Choroid plexus epithelial cell (primary cell): Measurements from ENCODE around the gene SPINK4.

Experiments
- DNase-seq: peaks from one replicate; pipeline ENCODE4 v3.0.0-alpha.2; 2010; ENCODE audit warnings: low read depth
- H3K4me3 ChIP-seq: 2 replicates; pipeline ENCODE4 v1.5.1; 2011; ENCODE audit warnings: low read depth, mild to moderate bottlenecking, control low read depth, low read length, moderate library complexity
- CTCF ChIP-seq: conservative IDR thresholded peaks from 2 replicates; pipeline ENCODE4 v1.5.1; 2011; ENCODE audit warnings: low read depth, mild to moderate bottlenecking, control low read depth, inconsistent platforms, low read length, moderate library complexity

The SPINK4 gene

DNA sequence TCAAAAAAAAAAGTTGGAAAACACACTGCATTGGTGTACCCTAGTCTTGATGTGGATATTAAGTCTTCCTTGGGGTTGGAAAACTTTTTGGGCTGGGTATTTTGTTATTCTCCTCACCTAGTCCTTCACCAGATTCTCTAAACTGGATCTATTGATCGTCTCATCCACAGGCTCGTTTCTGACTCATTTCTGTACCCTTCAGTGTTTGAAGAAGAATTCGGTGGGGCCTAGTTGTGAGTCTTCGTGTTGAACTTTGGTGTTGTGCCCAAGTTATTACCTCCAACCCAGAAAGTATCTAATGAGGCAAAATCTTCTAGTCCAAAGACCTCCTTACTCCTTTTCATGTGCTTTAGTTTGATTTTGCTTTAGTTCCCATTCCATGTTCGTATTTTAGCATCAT, 51.9 kb downstream of the SPINK4 start:
- DNase-seq: no peak
- TF ChIP-seq CTCF: no peak
- H3K4me3 ChIP-seq: no peak overlapping the region

DNA sequence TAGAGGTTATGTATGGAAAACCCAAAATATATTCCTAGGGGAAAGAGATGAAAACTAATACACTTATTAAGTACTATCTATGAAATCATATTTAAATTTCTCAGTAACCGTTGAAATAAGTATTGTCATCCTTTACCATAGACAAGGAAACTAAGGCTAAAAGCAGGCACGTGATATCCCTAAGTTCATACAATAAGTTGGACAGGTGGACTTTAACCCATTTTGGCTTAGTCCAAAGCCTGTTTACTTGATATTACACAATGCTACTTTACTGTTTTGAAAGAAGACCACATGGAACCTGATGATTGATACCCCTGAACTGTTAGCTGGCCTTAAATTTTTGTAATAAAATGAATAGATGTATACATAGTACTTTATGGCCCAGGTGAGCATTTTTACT, 53.8 kb downstream of the SPINK4 start:
- no peak overlapping the region for H3K4me3 ChIP-seq
- DNase-seq: no peak
- TF ChIP-seq CTCF: no peak

DNA sequence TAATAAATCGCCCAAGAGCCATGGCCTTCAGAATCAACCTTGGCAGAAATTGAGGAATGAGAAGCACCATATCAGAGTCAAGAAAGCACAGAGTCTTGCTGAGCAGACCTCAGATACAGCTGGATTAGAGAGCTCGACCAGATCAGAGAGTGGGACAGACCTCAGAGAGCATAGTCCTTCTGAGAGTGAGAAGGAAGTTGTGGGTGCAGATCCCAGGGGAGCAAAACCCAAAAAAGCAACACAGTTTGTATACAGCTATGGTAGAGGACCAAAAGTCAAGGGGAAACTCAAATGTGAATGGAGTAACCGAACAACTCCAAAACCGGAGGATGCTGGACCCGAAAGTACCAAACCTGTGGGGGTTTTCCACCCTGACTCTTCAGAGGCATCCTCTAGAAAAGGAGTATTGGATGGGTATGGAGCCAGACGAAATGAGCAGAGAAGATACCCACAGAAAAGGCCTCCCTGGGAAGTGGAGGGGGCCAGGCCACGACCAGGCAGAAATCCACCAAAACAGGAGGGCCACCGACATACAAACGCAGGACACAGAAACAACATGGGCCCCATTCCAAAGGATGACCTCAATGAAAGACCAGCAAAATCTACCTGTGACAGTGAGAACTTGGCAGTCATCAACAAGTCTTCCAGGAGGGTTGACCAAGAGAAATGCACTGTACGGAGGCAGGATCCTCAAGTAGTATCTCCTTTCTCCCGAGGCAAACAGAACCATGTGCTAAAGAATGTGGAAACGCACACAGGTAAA, 54.9 kb downstream of the SPINK4 start:
- H3K4me3 ChIP-seq: no peak overlapping the region
- no peak for TF ChIP-seq CTCF
- DNase-seq: no peak

GRCh38 chr9:33295571-33295970, 55.6 kb downstream of the SPINK4 start:
- H3K4me3 ChIP-seq: no peak overlapping the region
- no peak for DNase-seq
- TF ChIP-seq CTCF: no peak

DNA sequence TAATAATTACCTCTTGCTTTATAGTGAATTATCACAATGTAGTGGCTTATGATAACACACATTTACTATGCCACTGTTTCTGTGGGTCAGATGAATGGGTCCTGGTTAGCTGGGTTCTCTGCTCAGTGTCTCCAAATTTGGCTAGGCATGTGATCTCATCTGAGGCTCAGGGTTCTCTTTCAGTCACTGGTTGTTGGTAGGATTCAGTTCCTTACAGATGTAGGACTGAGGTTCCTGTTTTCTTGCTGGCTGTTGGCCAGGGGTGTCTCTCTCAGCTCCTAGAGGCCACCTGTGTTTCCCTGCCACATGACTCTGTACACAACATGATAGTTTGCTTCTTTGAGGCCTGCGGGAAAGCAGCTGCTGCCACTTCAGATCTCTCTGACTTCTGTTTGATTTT, 57.5 kb downstream of the SPINK4 start:
- H3K4me3 ChIP-seq: no peak overlapping the region
- peak; percentile 24 for DNase-seq
- TF ChIP-seq CTCF: no peak
